ENCODE data around the gene SPACA7.

SPACA7 gene, protein sequence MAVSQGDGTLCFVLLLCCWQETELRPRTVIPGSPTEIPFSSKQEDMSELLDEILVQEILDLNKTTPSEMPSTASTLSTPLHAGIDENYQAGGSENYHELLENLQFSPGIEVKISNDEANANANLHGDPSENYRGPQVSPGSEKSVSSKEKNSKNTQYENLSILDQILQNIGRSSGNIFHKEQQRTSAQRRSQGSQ

DNA sequence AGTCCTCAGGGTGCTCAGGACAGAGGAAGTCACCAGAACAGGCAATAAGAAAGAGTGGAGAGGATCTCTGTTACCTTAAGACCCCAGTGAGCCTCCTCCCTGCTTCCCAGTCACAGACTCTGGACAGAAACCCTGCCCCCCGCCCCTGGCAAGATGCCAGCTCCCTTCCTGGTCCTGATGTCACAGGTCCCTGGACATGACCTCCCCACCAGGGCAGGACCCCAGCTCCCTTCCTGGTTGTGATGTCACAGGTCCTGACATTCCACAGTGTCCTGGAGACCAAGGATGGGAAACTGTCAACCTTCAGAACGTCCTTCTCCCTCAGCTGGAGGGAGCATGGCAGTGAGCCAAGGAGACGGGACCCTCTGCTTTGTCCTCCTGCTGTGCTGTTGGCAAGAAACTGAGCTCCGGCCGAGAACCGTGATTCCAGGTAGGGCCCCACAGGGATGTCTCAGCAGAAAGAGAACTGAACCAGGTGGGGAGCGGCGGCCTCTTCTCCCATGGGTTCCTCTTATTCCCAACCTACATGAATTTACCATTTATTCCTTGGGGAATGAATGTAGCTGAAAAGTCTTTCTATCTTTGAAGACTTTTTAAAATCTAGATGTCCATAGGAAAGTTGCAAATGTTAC, at the start of gene SPACA7:
TSS of gene SPACA7 (plus strand) at position 306 of the 632 bp plus-strand sequence. CDS start at position 337, 31 bp downstream.
- no peak for DNase-seq (ENCODE audit: low spot score)

DNA sequence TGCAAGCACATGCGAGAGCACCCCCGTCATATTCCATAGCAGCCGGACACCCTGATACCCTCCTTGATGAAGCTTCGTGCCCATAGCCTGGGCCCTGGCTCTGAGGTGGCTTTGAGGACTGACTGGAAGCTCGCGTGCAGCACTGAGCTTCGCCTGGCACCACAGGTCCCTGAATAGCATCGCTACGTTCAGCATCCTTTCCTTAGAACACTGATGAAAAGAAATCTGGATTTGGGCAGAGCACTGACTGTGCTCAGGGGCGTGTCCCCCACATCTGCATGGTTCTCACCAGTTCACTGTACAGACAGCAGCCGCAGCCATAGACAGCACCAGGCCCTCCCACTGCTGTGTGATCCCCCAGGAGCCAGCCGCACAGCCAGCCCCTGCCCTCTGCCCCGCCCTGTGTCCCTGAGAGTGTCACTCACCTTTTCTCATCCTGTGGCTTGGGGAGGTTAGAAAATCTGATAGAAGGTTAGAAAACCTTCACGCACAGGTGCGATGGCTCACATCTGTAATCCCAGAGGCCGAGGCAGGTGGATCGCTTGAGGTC, 49.3 kb upstream of the SPACA7 start:
- DNase-seq (ENCODE audit: low spot score) = no peak

DNA sequence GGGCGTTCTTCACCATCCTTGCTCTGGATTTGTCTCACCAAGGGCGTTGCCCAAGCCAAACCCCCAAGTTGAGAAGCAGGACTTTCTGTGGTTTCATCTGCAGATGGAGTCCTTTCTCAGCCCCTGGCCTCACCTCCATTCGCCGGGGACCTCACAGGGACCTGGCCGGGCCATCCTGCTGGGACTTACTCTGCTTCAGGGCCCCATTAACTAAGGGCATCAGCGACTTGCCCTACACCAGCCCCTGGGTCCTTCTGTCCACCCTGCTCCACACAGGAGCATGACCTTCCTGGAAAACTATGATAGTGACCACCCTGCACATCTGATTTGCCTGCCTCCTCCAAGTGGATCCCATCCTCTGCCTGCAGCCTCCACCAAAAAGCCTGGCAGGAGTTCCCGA, 47.2 kb upstream of the SPACA7 start:
- DNase-seq (ENCODE audit: low spot score) = no peak

DNA sequence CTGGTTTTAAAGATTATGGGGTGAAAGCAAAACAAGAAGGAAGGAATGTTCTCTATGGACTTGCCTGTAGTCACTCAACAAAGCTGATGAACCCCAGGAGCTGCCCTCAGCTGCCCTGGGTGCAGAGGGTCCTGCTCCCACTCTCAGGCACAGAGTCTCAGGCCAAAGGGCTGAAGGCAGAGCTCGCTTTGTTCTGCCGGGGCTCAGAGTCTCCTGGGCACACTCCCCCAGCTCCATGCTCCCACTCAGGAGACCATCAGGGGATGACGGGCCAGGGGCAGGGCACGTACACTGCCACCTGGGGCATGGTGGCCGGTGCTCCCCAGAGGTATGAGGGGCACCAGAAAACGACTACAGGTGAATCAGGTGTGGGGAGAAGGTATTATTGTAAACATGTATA, 46.8 kb upstream of the SPACA7 start:
- no peak for DNase-seq (ENCODE audit: low spot score)

DNA sequence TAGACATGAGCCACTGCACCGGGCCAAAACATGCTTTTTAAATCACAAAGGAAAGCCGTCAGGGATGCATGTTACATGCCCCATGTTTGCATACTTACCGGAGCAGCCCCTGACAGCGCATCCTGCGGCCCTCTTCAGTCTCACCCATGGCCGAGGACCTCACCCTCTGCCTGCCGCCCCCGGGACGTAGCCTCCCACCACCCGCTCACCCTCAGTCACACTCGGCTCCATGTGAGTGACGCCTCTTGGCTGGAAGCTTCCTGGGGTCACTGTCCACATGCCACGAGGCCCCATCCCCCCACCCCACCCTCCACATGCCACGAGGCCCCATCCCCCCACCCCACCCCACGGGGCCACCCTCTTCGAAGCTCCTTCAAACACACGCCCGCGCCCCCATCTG, 46.1 kb upstream of the SPACA7 start:
- DNase-seq (ENCODE audit: low spot score) = no peak

DNA sequence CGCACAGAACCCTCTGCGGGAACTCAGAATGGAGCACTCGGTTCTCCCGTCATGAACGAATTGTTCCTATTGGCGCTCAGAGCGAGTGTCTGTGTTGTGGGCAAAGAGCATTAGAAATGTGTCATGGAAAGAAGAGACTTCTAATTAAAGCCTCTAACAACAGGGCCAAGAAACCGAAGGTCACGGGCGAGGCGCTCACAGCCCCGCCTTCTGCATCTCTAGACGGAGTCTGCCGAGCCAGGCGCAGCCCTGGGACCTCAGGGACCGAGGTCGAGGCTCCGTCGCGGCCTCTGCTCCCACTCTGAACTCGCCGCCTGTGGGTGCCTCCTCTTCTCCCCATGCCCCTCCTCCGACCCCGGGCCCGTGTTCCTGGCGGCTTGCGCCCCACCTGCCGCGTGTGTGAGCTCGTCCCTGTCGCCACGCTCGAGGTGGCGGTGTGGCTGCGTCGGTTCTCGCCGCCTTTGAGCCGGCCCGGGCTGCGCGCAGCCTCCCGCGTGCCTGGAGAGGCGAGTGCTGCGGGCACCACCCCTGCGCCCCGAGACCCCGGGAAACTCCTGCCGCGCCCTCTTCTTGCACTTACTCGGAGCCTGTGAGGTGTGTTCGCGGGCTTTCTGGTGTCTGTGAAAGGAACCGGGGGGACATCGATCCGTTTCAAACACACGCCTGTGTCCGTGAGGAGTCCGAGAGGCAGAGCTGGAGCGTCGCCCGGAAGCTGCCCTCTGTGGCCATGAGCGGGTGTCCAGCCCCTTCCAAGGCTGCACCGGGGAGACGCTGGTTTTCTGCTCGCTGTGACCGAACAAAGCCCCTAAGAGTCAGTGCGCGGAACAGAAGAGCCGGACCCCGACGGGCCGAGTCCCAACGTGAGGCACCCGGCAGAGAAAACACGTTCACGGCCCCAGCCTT, 45.4 kb upstream of the SPACA7 start:
- no peak for DNase-seq (ENCODE audit: low spot score)

DNA sequence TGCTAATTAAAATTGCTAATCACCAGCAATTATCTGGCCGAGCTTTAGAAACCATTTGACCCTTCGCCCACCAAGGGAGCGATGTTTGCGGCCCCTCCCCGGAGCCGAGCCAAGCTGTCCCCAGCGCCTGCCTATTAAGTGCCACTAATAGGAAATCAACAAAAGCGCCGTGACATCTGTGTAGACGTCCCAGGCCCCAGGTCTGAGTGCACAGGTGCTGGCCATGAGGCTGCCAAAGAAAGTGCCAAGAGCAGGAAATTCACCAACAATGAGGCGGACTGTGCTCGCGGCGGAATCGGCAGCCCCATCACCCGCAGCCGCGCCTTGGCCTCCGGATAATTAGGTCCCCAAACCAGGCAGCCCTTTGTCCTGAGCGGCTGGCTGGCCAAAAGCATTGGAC, 44.5 kb upstream of the SPACA7 start:
- DNase-seq (ENCODE audit: low spot score) = no peak

DNA sequence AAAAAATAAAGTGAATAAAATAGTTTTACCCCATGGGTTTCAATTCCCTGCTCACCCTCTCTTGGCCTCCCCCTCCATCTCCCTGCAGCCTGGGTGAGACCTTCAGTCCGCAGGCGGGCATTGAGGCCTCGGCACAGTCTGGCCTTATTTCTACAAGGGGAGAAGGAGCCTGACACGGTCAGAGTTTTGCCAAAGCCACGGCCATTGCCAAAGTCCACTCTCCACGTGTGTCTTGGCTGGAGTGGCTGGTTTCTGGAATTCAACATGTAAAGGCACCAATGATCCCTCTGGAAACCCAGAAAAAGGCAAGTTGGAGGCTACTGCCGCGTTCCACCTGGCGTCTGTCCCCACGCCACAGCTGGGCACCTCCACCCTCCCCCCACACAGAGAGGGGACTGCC, 43.4 kb upstream of the SPACA7 start:
- no peak for DNase-seq (ENCODE audit: low spot score)

DNA sequence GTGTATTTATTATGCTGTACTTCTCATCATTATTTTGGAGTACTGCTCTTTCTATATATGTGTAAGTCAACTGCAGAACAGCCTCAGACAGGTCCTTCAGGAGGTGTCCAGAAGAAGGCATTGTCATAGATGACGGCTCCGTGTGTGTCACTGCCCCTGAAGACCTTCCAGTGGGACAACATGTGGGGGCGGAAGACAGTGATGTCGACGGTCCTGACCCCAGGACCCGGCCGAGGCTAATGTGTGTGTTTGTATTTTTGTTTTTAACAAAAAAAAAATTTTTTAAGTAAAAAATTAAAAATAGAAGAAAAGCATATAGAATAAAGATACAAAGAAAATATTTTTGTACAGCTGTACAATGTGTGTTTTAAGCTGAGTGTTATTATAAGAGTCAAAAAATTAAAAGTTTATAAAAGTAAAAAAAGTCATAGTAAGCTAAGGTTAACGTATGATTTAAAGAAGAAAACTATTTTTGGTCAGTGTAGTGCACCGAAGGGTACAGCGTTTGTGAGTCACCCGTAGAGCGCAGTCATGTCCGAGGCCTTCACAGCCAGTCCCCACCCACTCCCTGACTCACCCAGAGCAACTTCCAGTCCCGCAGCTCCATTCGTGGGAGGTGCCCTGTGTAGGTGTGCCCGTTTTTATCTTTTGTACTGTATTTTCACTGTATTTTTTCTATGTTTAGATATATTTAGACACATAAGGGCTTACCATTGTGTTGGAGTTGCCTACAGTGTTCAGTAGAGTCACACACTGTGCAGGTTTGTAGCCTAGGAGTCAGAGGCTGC, 42.2 kb upstream of the SPACA7 start:
- no peak for DNase-seq (ENCODE audit: low spot score)

DNA sequence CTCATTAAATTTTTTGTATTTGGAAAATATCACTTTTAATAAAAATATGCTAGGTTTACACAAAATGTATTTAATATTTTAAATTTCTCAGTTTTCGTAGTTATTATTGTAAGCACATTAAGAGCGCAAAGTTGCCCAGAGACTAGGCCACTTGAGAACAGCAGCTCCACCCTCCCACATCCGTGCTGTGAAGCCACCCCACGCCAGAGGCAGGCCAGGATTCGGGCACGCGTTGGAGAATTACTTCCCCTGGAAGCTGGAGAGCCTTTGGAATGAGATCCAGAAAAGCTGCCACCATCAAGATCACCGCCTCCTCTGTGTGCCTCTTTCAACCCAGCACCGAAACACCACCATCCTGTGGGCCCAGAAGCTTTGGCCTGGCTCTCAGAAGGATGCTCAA, 41.0 kb upstream of the SPACA7 start:
- DNase-seq (ENCODE audit: low spot score) = no peak

DNA sequence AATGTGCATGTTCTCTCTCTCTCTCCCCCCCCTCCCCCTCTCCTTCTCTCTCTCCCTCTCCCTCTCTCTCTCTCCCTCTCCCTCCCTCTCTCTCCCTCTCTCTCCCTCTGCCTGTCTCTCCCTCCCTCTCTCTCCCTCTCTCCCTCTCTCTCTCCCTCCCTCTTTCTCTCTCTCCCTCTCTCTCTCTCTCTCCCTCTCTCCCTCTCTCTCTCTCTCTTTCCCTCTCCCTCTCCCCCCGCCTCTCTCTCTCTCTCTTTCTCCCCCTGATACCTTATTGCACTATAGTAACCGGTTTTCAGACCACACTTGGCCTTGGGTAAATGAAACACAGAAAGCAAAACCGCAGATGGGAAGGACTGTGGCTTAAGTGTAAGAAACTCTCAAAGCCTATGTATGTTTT, 34.7 kb upstream of the SPACA7 start:
- no peak for DNase-seq (ENCODE audit: low spot score)

DNA sequence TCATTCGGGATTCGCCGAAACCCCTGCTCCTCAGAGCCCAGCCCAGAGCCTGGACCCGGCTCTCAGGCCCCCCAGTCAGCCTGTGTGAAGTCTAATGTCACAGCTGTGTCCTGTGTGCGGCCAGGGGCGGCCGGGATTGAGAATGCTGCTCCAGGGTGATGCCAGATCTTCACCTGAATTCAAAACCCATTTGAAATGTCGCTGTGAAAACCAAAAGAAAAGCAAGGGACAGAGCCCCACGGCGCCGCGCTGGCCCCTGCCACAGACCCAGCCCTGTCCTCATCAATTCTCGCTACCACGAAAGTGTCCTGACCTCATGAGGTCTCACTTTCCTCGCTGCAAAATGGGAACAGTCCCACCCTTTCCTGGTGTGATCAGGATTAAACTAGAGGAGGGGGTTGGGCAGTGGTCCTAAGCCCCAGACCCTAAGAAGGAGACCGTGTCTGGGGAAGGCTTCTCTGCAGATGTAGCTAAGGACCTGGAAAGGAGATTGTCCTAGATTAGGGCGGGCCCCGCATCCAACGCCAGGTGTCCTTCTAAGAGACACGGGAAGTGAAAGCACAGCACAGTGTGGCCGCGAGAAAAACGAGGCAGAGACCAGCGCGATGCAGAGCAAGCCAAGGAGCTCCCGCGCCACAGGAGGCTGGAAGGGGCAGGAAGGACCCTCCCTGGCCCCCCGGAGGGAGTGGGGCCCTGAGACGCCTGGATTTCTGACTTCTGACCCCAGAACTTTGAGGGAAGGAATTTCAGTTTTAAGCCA, 34.0 kb upstream of the SPACA7 start:
- no peak for DNase-seq (ENCODE audit: low spot score)

DNA sequence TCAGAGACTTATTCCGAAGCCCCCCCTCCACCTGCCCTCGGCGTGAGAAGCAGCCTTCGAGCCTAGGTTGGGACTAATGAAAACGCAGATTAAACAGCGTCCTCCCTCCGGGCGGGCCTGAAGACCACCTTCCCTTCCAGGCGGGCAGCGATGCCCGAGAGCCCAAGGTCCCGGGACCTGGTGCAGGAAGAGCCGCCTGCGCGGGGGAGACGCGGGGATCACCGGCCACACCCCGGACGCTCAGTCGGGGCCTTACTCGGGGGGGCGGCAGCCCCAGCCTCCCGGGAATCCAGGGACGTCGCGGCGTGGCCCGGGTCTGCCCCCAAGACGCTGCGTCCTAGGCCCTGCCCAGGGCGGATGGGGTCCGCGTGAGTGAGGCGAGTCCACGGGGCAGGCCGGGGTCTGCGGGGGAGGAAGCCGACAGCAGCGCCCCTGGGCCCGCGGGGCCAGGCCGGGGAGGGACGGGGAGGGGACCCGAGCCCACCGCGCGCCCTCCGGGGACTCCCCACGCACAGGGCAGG, 33.3 kb upstream of the SPACA7 start:
- no peak for DNase-seq (ENCODE audit: low spot score)

DNA sequence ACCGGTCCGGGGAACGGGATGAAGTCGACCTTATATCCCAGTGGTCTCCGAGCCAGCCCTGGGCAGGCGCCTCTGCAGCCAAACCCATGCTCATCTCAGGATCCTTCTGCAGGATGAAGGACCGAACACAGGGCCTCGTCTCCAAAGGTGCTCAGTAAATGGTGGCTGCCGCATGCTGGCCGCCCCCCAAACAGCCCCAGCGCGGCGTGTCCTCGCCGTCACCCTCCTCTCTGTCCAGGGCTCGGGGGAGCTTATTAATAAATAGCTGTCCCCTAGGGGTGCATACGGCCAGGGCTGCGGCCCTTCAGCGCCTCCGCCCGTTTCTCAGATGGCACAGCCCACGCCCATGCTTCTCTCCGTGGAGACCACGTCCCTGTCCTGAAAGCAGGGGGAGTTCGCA, 32.6 kb upstream of the SPACA7 start:
- no peak for DNase-seq (ENCODE audit: low spot score)

DNA sequence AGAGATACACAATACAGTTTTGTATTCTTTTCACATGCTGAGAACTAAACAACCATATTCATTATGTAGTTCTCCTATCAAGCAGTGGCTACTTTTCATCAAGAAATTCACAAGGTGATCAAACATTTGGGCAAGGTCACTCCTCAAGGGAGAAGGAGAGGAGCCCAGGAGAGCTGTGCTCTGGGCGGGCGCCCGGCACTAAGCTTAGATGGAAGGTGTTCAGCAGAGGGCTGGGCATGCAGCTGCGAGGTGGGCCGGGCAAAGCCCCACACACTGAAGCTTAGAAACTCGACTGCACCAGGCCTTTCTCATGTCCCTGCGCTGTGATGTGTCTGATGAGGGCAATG, 30.4 kb upstream of the SPACA7 start:
- DNase-seq (ENCODE audit: low spot score) = no peak

DNA sequence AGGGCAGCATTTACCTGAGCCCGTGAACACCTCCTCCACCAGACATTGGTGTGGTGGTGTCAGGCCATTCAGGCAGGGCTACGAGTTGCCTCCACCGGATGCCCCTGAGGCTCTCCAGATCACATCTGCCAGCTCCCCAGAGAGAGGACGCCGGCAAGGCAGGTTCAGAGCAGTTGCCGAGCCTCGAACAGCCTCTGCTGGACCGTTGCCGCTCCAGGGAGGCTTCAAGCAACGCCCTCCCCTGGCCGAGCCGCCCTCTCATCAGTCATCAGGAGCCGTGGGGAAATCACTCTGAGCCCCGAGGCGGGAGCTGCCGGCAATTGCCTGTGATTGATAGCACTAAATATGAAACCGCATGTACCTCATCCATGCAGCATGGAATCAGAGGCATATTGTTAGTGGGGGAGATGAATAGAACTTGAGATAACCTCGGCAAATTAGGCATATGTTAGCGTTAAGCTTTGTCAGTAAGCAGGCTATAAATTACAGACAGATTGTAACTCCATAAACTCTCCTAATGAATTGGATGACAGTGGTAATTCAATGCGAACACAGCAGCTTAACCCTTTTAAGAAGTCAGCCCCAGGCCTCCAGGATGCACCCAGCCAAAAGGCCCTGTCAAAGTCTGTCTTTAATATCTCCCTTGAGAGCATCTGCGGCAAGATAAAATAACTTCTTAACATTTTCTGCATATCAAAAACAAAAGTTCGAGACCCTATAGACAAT, 29.8 kb upstream of the SPACA7 start:
- DNase-seq (ENCODE audit: low spot score) = no peak

DNA sequence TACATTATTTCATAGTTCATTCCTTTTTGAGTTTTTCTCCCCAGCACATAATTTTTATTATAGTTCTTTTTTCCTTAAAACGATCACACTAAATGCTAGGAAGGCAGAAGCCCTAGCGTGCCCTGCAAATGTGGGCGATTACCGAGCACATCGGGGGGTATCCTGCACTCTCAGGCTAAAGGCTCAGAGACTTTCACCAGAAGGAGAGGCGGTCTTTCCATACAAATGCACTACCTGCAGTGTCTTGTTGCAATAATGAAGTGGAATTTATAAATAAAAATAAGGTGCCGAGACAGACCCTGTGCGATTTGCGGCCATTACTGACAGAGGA, 29.3 kb upstream of the SPACA7 start:
- DNase-seq (ENCODE audit: low spot score) = no peak

DNA sequence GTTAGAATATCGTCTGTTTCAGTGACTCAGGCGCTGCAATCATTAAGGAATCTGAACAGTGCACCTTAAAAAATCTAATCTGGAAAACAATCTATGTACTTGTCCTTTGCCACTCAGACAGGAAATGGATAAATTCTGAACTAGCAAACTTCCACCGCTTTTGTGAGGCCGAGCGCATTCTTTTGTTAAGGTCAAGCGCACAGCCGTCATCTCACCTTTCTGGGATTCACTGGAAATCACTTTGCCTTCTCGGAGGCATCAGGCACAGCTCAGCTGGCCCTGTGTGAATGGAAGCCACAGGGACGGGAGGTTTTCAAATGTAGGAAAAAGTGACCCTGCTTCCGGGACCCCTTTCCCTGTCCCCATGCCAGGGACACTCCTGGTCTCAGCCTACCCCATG, 28.2 kb upstream of the SPACA7 start:
- no peak for DNase-seq (ENCODE audit: low spot score)

DNA sequence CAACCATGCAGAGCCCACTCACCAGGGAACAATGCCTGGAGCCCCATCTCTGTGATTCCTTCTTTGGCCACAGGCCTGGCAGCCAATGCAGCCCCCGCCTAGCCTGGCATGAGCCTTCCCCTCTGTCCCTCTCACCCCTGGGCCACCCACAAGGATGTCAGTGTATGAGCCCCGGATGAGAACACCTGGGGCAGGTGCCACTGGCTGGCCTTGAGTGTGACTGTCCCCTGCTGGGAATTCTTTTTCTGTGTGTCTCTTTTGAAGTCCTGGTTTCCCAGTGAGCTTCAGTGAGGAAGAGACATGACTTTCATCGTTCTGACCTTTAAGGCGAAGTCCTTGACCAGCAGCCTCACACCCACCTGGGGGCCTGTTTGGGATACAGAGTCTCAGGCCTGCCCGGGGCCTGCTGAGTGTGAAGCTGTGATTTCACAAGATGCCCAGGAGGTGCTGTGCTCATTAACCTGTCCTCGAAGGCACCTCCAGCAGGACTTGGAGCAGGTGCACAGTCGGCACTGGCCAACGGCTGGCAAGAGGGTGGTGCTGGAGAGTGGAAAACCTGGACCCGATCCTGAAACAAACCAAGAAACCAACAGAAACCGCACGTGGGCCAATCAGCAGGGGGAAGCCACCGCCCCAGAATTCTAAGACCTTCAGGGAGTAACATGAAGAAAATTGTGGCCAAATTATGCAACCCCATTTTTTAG, 27.4 kb upstream of the SPACA7 start:
- DNase-seq (ENCODE audit: low spot score) = no peak

DNA sequence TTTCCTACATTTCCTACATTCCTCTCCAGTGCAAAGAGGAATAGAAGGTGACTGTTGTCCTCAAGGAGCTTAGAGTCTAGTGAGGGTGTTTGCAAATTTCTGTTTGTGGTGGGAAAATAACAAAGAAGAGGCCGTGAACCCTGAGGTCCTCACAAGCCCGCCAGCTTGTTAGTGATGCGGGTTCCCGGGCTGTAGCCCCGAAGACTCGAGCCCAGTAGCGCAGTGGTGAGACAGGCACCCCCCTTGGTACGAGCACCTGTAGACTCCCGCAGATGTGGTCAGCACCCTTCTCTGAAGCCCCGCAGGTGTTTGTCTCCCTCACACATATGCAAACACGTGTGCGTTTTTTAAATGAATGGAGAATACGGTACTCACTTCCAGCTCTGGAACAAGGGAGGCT, 26.5 kb upstream of the SPACA7 start:
- no peak for DNase-seq (ENCODE audit: low spot score)

Measured in CD4-positive, alpha-beta T cell treated with Interleukin-2 at 100 ng/mL for 4 hours (primary cell).